ENCODE data around the gene WT1. TPM values are rescaled to one million over a fixed set of nuclear protein-coding genes. Genes with fewer than 3 reads are reported as not detected.

The WT1 gene
- total and polyA plus RNA-seq, 2 of the 8 experiments (the other 6 are each of a cell fraction or from before 2014, with no cell fraction given): 0.05 to 0.17 TPM

GRCh38 chr11:32414925-32415324 is 20.4 kb downstream of the WT1 start:
- Histone ChIP-seq H4K91ac (replicated peaks; ENCODE audit: insufficient read length, low read length) (no peak overlapping the region), H4K20me1 (replicated peaks in 1 of 2; ENCODE audit: control insufficient read depth in 1 of 2, insufficient read depth in 2 of 2, low read length in 2 of 2) (no peaks in the 10 kb centered on the region), H2BK12ac (ENCODE audit: low read depth, low read length) (no peak overlapping the region), H3K4me2 (ENCODE audit: insufficient read depth in 1 of 2, low read depth in 2 of 2, low read length in 2 of 2) (no peak overlapping the region), H3K18ac (ENCODE audit: extremely low read depth, low read length) (no peak overlapping the region), H2BK20ac (ENCODE audit: low read length) (no peak overlapping the region), H2BK15ac (ENCODE audit: low read length) (no peak overlapping the region), H3K14ac (ENCODE audit: insufficient read length) (no peak overlapping the region), H3K79me2 (ENCODE audit: control insufficient read depth in 1 of 2, insufficient read depth in 2 of 2, low read length in 2 of 2) (no peaks in the 10 kb centered on the region), H3K27ac (ENCODE audit: low read depth, low read length) (no peak overlapping the region), H3K9me3 (ENCODE audit: insufficient read depth in 2 of 2, low read depth in 1 of 2, low read length in 1 of 2) (no peaks in the 10 kb centered on the region), H2BK120ac (replicated peaks; ENCODE audit: low read depth, low read length) (no peak overlapping the region), H2AK5ac (ENCODE audit: low read depth, low read length) (no peak overlapping the region), H3K23me2 (ENCODE audit: low read depth, low read length) (no peaks in the 10 kb centered on the region; the same call in 1 of the 2 replicates), H2AFZ (ENCODE audit: low read length) (no peak overlapping the region), H3K23ac (ENCODE audit: insufficient read length) (no peak overlapping the region), H4K5ac (ENCODE audit: insufficient read length, low read depth, low read length) (no peak overlapping the region), H3K4ac (replicated peaks; ENCODE audit: insufficient read length, low read depth, low read length) (no peak overlapping the region), H3K4me3 (ENCODE audit: extremely low read depth in 1 of 4, insufficient read depth in 2 of 4, low read depth in 3 of 4, low read length in 4 of 4) (no peak overlapping the region), H3K4me1 (replicated peaks in 1 of 4; ENCODE audit: control insufficient read depth in 3 of 4, insufficient read depth in 4 of 4, low read length in 3 of 4) (peaks cover 0 to 7% (median 0%) of the 10 kb centered on the region in 4 experiments; a peak in 2 of 7 replicates), H2BK5ac (ENCODE audit: low read depth, low read length) (no peak overlapping the region), H3K79me1 (ENCODE audit: low read depth, low read length) (no peaks in the 10 kb centered on the region), H3K56ac (replicated peaks; ENCODE audit: insufficient read length, low read depth, low read length) (no peak overlapping the region), H3K27me3 (replicated peaks in 1 of 4; ENCODE audit: control insufficient read depth in 3 of 4, extremely low read depth in 1 of 4, insufficient read depth in 3 of 4, low read length in 3 of 4) (no peaks in the 10 kb centered on the region), H3K36me3 (ENCODE audit: control insufficient read depth in 2 of 4, insufficient read depth in 4 of 4, low read length in 3 of 4) (no peaks in the 10 kb centered on the region), H4K8ac (ENCODE audit: extremely low read depth, insufficient read depth, low read length) (no peak overlapping the region), H3K9ac (replicated peaks in 1 of 4; ENCODE audit: extremely low read depth in 1 of 4, low read depth in 3 of 4, low read length in 3 of 4) (no peak overlapping the region)
- POLR2A ChIA-PET (ENCODE audit: partially characterized antibody): interaction anchor here (1.7 kb wide), 1 partner anchor 15 kb away, joined by 5 read pairs; no protein-coding TSS in a partner anchor
- 87% methylated on average over 2 of the region's 2 CpGs; no CpG with 5 or more reads in 1 of the 2 experiments for WGBS, 2 experiments (ENCODE audit: extremely low coverage in 1 of 2, insufficient coverage in 1 of 2, insufficient read length in 1 of 2, insufficient replicate concordance in 2 of 2, low coverage in 1 of 2, low lambda C conversion rate in 2 of 2, missing lambda C conversion rate in 1 of 2)
- no peak for DNase-seq (ENCODE audit: low read depth in 1 of 2, low spot score in 2 of 2)
- CTCF ChIA-PET (ENCODE audit: partially characterized antibody): interaction anchor here (1.1 to 2.0 kb wide), 6 partner anchors 12 to 83 kb away, joined by 3 to 10 read pairs (median 4); no protein-coding TSS in a partner anchor
- no peak for FAIRE-seq
- TF ChIP-seq SAP30 (IDR thresholded peaks at IDR 0.05; ENCODE audit: insufficient read depth, insufficient replicate concordance, low read length) (no peak), FOSL1 (IDR thresholded peaks at IDR 0.05; ENCODE audit: insufficient read depth, low read depth, low read length) (no peak), EZH2 (IDR thresholded peaks at IDR 0.05; ENCODE audit: low read depth, low read length, severe bottlenecking) (no peak), CEBPB (IDR thresholded peaks at IDR 0.05; ENCODE audit: low read depth, low read length) (no peak), POU5F1 (IDR thresholded peaks at IDR 0.05; ENCODE audit: low read depth, low read length) (no peak), KDM4A (IDR thresholded peaks at IDR 0.05; ENCODE audit: low read depth, low read length, severe bottlenecking) (no peak), SP2 (IDR thresholded peaks at IDR 0.05; ENCODE audit: low read length) (no peak), SRF (IDR thresholded peaks at IDR 0.05; ENCODE audit: low read depth, low read length) (no peak), POLR2A (IDR thresholded peaks at IDR 0.05; ENCODE audit: control extremely low read depth in 1 of 2, low read depth in 2 of 2, low read length in 2 of 2) (no peak), SP4 (IDR thresholded peaks at IDR 0.05; ENCODE audit: low read length) (no peak), CHD2 (IDR thresholded peaks at IDR 0.05; ENCODE audit: low read length) (no peak), HDAC2 (IDR thresholded peaks at IDR 0.05; ENCODE audit: borderline replicate concordance in 1 of 2, low read depth in 2 of 2, low read length in 2 of 2) (no peak), POLR2AphosphoS5 (IDR thresholded peaks at IDR 0.05; ENCODE audit: low read depth, low read length) (no peak)
- TF ChIP-seq, protein P1, sequence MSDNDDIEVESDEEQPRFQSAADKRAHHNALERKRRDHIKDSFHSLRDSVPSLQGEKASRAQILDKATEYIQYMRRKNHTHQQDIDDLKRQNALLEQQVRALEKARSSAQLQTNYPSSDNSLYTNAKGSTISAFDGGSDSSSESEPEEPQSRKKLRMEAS (IDR thresholded peaks at IDR 0.05): no peak

All from H1 (cell line).